ENCODE measurements around the gene SLC25A10.
"Not testable (repeated sequence)": the region's sequence is repeated elsewhere in the genome, so short reads cannot be mapped to it uniquely, and the experiment has no call there.

- not testable (repeated sequence) for TF ChIP-seq POLR2A (IDR thresholded peaks at IDR 0.05; ENCODE audit: low read depth, low read length); POLR2AphosphoS5 (IDR thresholded peaks at IDR 0.05; ENCODE audit: low read depth, low read length); TAF1 (IDR thresholded peaks at IDR 0.05; ENCODE audit: low read depth, low read length); PAX5 (IDR thresholded peaks at IDR 0.05; ENCODE audit: insufficient read depth, low read length, severe bottlenecking)
Measured at GRCh38 chr17:81675515-81676221, 36.4 kb upstream of the SLC25A10 start.

Measured in GM12891 (cell line).